GM19324 (cell line): ENCODE data around the gene TPGS1.
"Not testable (repeated sequence)": the region's sequence is repeated elsewhere in the genome, so short reads cannot be mapped to it uniquely, and the experiment has no call there.

ENCODE experiments used
- ATAC-seq: cut with Tn5 transposase; IDR thresholded peaks from one replicate; pipeline ENCODE4 v1.9.1; 2021; ENCODE audit warnings: mild to moderate bottlenecking, moderate library complexity; ENCODE audit not compliant: unreplicated experiment, low FRiP score

The TPGS1 gene

GRCh38 chr19:475360-475759 lies 31.9 kb upstream of the TPGS1 start:
- no peak for ATAC-seq

- ATAC-seq, result no peak
Observed at GRCh38 chr19:478236-478903, 28.9 kb upstream of the TPGS1 start.

DNA sequence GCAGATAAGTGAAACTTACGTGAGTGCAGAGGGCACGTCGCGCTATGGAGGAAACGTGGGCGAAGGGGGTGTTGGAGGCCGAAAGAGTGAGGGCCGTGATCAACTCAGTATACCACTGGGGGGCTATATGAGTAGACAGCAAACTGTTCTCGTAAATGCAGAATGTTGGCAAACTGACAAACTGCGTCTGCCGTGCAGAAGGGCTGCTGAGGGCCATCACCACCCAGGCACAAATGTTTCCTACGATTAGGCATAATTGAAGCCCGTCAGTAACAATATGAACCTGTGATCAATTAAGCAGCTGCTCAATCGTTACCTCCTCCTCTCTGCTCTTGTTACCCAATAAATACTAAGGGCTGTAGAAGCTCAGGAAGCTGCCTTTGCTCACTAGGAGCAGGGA lies 28.3 kb upstream of the TPGS1 start:
- ATAC-seq, result no peak

- no peak for ATAC-seq
Observed at GRCh38 chr19:480016-480855, 27.1 kb upstream of the TPGS1 start.

- ATAC-seq, result not testable (repeated sequence)
Observed at GRCh38 chr19:481100-481499, 26.2 kb upstream of the TPGS1 start.

- ATAC-seq, result no peak
Observed at GRCh38 chr19:482186-483041, 24.9 kb upstream of the TPGS1 start.

DNA sequence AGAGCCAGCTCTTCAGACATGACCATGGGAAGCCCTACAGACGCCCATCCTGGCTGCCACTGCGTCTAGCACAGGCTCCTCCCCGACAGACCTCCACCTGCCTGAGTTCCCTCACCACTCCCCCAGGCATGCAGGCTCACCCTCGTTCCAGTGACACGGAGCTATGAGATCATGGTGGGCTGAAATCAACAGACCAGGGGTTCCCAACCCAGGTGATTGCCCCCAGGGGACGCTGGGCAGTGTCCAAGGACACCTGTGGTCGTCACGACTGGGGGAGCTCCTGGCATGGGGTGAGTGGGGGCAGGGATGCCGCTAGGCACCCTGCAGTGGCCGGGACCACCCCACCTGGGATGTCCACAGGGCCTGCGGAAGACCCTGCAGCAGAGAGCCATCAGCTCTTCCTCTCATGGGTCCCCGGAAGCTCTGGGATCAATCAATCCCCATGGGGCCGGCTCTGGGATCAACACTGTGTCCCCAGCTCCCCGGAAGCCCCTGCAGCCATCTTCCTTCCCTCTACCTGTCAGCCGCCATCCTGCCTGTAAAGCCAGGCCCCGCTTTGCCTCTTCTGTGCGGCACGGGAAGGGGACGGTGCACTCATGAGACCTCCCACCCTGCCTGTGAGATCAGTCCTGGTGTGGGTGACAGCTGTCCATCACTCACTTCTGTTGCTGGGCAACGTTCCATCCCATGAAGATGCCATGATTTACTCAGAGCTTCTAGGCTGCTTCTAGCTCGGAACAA lies 23.8 kb upstream of the TPGS1 start:
- ATAC-seq, result no peak

GRCh38 chr19:484494-484893 lies 22.8 kb upstream of the TPGS1 start:
- no peak for ATAC-seq

DNA sequence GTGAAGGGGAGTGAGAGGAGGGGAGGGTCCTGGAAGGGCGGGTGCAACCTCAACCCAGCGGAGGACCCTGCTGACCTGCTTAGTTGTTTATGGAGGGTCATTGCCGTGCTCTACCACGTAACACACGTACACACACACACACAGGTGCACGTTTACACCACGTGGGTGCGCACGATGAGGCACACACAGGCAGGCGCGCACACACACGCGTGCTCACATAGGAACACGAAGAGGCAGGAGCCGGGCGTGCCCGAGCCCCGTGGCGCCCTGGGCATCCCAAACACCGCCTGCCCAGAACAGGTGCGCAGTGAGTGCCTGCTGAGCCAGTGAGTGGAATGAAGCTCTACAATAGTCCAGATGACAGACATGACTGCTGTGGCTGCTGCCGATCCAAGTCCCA lies 22.2 kb upstream of the TPGS1 start:
- ATAC-seq, result no peak

GRCh38 chr19:485583-486236 lies 21.6 kb upstream of the TPGS1 start:
- no peak for ATAC-seq

DNA sequence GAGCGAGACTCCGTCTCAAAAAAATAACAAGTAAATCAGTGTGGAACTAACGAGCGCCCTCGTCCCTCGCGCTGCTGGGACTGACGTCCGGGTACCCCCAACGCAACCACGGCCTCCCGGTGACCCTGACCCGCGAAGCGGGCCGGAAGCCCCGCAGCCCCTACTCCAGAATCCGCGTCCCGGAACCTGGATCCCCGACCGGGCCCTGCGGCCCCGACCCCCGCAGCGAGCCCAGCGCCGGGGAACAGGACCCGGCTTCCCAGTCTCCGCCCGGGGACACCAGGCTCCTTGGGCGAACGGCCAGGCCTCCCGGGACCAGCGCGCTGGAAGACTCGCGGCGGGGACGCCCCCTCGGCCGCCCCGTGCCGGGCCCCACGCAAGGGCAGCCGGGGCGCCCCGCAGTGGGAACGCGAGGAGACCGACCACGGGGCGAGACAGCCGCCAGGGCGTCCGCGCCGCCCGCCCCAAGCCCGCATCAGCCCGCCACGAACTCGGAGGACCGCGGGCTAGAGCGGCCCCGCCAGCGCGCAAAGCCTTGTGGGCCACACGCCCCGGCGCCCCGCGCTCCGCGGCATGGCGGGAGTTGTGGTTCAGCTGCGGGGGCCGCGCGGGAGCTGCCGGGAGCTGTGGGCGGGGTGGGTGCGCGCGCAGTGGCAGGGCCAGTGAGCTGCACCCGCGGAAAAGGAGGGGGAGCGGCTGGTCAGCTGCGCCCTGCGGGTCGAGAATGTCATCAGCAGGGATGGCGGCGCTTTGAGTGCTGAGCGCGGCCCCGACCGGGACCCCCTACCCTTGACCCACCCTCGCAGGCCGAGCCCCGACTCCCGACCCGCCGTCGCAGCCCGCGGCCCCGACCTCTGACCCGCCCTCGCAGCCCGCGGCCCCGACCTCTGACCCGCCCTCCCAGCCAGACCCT lies 18.5 kb upstream of the TPGS1 start:
- peak; percentile 86 for ATAC-seq

DNA sequence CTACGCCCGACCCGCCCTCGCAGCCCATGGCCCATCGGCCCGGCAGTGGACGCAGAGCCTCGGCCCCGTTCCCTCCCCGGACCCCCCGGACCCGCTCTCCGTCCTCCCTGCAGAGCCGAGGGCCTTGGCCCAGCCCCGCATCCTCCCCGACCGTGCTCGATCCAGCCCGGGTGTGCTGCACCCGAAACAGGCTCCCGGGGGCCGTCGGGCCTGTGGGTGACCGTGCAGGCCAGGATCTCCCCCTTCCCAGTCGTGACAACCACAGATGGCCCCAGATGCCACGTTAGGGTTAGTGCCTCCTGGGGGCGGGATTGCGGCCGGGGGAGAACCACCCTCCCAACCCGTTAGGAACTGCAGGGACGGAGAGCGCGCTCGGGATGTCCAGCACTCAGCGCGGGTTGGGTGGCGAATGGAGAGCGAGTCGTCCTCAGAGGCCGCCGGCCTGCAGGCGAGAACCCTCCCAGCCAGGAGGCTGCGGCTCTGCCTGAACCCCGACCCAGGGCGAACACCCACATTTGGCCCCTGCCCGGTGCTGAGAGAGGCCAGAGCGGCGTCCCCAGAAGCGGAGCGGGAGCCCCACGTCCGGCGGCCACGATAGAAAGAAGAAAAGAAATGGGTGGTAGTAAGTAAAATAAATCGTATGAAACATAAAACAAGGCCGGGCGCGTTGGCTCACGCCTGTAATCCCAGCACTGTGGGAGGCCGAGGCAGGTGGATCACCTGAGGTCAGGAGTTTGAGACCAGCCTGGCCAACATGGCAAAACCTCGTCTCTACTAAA lies 17.7 kb upstream of the TPGS1 start:
- ATAC-seq, result no peak

DNA sequence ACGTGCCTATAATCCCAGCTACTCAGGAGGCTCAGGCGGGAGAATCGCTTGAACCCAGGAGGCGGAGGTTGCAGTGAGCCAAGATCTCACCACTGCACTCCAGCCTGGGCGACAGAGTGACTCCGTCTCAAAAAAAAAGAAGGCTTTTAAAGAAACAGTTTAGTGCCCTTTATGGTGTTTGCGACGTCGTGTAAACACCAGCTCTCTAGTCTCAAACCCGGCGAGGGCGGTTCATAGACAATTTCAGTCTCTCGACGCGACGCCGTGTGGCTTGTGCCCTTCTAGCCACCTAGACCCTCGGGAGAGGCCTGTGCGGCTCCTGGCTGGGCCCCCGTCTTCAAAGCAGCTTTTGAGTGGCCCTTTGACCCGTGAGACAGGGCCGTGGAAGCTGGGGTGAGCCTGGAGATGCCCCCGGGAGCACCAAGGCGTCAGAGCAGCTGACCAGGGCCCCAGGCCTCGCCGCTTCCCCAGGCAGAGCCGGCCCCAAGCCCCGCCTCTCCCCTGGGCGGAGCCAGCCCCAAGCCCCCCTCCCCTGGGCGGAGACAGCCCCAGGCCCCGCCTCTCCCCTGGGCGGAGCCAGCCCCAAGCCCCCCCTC lies 16.1 kb upstream of the TPGS1 start:
- no peak for ATAC-seq

DNA sequence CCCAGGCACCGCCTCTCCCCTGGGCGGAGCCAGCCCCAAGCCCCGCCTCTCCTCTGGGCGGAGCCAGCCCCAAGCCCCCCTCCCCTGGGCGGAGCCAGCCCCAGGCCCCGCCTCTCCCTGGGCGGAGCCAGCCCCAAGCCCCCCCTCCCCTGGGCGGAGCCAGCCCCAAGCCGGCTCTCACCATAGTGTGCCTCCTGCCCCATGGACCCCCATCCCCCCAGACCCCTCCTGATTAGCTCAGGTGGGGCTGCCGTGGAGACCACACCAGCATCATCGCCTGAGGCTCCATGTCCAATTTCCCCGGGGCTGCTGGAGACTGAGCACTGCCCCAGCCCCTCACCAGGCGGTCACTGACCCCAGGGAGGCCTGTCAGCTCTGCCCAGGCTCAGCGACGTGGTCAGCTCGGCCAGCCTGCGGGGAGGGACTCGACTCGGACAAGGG lies 15.2 kb upstream of the TPGS1 start:
- no peak for ATAC-seq

- no peak for ATAC-seq
Observed at GRCh38 chr19:493391-494170, 13.7 kb upstream of the TPGS1 start.

- ATAC-seq, result no peak
Observed at GRCh38 chr19:494171-495080, 12.9 kb upstream of the TPGS1 start.
